Stimulated activated CD4-positive, alpha-beta T cell treated with anti-CD3 and anti-CD28 coated beads, Interleukin-4, amount 100 ng/mL, for 4 hours (primary cell): ENCODE results near the gene PPP2R5A.
"Not testable (repeated sequence)": the region's sequence is repeated elsewhere in the genome, so short reads cannot be mapped to it uniquely, and the experiment has no call there.

Experiments
- DNase-seq, 2 experiments: peaks; one replicate each; pipeline ENCODE4 v3.0.0-alpha.2; 2020

The PPP2R5A gene

DNA sequence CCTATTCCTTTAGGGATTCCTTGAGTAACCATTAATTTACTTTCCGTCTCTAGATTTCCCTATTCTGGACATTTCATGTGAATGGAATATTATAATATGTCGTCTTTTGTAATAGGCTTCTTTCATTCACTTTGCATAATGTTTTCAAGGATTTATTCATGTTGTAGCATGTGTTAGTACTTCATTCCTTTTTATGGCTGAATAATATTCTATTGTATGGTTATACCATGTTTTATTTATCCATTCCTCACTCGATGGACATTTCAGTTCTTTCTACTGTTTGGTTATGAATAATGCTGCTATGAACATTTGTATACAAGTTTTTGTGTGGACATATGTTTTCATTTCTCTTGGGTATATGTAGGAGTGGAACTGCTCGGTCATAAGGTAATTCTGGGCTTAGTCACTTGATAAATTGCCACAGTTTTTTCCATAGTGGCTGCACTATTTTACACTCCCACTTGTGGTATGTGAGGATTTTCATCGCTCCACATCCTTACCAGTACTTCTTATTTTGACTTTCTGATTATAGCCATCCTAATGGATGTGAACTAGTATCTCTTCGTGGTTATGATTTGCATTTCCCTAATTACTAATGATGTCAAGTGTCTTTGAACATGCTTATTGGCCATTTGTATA lies 17.7 kb downstream of the PPP2R5A start:
- no peak for DNase-seq

DNA sequence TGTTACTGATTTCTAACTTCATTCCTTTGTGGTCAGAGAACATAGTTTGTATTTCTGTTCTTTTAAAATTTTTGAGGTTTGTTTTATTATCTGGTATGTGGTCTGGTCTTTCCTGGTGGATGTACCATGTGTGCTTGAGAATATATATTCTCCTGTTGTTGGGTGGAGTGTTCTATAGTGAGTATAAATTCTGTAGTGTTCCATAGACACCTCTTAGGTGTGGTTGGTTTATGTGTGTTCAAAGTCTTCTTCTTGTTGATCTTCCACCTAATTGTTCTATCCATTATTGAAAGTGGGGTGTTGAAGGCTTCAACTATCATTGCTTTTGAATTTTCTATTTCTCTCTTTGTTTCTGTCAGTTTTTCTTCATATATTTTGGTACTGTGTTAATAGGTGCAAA lies 20.1 kb downstream of the PPP2R5A start:
- no peak for DNase-seq

DNA sequence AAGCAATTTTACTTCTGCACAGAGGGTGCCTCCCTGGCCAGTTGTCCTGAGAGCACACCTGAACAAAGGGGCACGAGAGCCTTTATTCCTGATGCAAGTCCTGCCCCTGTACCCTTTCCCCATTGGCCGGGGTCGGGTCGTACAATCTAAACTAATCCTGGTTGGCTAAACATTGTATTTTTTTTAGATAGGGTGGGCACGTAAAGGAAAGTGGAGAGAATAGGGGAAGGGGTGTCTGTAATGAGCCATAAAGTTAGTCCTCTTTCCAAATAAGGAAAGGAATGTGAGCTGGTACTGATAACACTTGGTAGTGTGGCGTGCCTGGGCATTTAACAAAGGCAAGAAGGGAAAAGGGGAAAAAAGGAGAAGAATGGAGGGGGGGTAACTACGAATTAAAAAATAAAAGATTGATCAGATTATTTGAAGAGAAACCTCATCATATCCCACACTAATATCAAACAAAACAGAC lies 20.8 kb downstream of the PPP2R5A start:
- DNase-seq: not testable (repeated sequence)

DNA sequence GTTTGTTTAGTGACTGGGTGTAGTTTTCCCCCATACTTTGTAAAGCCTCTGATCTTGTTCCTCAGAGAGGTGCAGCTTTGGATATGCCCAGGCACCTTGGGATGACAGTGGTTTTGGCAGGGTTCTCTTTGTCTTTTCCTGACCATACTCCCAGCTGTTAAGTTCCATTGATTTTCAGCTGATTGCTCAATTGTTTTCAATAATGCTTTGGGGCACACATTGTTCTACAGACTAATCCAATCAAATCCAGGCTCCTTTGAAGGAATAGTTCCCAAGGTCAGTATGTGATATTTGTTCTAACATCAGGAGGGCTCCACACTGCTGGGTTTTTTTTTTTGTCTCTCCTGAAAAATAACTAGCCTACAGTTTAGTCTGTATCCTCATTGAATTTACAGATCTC lies 24.8 kb downstream of the PPP2R5A start:
- no peak for DNase-seq

DNA sequence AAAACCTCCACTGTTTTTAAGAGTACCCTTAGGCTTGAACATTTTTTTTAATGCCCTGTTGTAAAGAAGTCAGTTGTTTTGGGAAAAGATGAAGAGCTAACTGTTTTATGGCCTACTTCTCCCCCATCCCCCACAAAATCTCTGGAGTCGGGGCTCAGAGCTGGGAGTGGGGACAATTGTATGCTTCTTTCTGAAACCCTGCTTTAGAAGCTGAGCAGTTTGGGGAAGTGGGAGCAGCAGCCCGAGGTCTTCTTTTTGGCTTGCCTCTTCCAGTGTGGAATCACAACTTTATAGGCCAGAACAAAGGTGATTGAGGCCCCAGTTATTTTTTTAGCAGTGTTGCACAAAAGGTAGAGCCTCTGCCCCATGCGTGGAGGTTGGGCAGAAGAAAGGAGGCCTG lies 25.2 kb downstream of the PPP2R5A start:
- no peak for DNase-seq

DNA sequence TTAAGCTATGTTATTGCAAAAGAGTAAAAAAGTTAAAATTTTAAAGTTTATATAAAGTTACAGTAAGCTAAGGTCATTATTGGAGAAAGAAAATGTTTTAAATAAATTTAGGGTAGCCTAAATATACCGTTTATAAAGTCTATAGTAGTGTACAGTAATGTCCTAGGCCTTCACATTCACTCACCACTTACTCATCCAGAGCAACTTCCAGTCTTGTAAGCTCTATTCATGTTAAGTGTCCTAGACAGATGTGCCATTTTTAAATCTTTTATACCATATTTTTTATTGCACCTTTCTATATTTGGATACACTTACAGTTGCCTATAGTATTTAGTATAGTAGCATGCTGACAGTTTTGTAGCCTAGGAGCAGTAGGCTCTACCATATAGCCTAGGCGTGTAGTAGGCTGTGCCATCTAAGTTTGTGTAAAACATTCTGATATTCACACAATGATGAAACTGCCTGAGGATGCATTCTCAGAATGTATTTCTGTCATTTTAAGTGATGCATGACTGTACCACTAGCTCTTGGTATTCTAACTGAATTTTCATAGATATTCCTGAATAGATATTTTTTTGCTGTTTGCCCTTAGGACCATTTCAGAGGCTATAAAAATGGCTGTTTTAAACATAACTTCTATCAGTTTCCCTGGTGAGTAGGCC lies 26.8 kb downstream of the PPP2R5A start:
- DNase-seq: no peak

DNA sequence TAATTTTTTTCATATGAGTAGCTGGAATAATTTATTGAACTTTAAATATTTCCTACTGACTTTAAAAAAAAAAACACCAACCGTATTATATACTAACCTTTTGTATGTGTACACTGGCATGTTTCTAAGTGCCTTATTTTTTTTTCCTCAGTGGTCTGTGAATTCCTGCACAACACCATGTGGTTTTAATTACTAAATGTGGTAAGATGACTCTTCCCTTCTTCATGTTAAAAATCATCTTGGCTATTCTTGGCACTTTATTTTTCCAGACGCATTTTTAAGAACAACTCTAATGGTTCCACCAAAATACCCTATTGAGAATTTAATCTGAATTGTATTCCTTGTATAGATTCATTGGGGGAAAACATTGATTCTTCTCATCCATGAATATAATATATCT lies 28.4 kb downstream of the PPP2R5A start:
- no peak for DNase-seq

DNA sequence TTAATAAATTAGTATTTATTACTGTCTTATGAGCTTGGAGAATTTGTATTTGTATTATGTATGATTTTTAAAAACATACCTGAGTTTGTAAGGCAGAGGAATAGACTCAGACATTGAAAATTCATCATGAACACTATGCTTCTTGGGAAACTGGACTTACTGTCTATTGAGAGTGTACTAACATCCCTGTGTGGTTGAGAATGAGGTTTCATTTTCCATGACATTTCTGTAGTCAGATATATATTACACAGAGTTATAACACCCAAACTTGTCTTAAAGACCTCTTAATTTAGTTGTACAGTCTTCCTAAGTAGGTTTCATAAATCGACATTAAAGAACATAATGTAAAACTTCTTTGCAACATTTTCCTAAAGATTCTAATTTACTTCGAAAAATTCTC lies 30.0 kb downstream of the PPP2R5A start:
- DNase-seq: no peak

DNA sequence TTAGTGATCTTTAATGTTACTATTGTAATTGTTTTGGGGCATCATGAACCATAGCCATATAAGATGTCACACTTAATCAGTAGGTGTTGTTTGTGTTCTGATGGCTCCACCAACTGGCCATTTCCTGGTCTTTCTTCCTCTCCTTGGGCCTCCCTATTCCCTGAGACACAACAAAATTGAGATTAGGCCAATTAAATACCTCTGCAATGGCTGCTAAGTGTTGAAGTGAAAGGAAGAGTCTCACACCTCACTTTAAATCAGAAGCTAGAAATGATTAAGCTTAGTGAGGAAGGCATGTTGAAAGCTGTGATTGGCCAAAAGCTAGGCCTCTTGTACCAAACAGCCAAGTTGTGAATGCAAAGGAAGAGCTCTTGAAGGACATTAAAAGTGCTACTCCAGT lies 30.7 kb downstream of the PPP2R5A start:
- no peak for DNase-seq

DNA sequence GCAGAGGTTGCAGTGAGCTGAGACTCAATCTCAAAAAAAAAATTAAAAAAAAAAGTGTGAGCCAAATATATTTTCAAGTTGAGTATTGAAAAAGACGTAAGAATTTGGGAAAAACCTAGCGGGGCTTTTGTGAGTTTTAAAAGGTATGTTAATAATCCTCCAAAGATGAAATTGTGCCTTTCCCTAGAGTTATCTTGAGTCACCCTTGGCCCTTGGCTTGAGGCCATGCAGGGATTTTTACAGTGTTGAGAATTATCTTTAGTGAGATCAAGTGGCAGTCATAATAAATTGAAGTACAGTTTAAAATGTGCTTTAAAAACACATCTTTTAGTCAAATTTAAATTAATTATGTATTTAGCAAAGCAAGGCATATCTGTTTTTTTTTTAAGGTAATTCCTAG lies 32.7 kb downstream of the PPP2R5A start:
- no peak for DNase-seq

DNA sequence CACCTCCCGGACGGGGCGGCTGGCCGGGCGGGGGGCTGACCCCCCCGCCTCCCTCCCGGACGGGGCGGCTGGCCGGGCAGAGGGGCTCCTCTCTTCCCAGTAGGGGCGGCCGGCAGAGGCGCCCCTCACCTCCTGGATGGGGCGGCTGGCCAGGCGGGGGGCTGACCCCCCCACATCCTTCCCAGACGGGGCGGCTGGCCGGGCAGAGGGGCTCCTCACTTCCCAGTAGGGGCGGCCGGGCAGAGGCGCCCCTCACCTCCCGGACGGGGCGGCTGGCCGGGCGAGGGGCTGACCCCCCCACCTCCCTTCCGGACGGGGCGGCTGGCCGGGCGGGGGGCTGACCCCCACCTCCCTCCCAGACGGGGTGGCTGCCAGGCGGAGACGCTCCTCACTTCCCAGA lies 35.8 kb downstream of the PPP2R5A start:
- not testable (repeated sequence) for DNase-seq

DNA sequence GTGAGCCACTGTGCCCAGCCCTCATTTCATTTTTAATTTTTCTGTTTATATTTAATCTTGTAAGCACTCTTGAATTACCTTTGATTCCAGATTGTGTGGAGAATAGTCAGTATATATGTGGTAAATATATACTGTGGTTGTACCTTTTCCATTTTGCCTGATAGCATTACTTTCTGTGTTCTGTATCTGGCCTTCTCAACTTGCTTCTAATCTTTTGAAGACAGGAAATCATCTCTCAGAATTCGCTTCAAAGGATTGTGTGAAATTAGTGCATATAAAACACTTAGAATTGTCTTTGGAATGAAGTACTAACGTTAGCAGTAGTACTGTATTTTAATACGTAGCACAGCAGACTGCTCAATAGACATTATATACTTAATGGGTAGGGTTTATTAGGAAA lies 37.9 kb downstream of the PPP2R5A start:
- no peak for DNase-seq

DNA sequence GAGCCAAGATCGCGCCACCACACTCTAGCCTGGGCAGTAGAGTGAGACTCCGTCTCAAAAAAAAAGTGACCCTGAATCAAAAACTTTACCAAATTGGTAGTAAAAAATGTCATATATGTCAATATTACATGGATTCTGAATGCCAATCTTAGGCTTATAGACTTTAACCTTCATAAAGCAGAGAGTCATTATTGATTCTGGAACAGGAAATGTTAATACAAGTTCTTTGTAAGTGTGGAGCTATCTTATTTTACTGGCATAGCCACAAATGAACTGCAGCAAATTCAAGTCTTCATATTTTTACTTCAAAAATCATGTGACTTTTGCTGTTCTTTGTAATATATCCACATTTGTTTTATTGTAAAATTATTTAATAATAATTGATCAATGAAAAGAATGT lies 41.3 kb downstream of the PPP2R5A start:
- DNase-seq: no peak

DNA sequence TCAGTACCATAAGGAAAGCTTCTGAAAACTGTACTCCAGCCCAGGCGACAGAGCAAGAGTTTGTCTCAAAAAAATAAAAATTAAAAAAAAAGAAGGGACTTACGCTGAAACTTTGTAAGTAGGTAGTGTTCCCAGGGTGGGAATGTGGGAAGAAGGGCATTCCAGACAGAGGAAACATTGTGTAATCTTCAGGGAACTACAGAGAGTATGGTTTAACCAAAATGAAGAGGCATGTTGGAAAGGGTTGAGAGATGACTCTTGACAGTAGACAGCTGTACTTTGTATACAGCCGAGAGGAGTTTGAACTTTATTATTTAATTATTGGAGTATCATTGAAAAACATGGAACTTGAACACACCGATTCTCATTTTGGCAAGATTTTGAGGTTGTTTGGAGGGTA lies 43.0 kb downstream of the PPP2R5A start:
- DNase-seq: no peak

DNA sequence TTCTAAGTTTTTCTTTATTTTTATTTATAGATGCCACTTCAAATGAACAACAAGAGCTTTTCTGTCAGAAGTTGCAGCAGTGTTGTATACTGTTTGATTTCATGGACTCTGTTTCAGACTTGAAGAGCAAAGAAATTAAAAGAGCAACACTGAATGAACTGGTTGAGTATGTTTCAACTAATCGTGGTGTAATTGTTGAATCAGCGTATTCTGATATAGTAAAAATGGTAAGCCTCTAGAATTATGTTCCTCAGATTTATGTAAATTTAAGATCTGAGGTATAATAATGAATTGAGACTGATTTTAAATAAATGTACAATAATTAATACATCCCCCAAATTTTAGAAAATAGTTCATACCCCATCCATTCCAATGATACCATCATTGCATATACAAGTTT lies 43.9 kb downstream of the PPP2R5A start:
- no peak for DNase-seq

DNA sequence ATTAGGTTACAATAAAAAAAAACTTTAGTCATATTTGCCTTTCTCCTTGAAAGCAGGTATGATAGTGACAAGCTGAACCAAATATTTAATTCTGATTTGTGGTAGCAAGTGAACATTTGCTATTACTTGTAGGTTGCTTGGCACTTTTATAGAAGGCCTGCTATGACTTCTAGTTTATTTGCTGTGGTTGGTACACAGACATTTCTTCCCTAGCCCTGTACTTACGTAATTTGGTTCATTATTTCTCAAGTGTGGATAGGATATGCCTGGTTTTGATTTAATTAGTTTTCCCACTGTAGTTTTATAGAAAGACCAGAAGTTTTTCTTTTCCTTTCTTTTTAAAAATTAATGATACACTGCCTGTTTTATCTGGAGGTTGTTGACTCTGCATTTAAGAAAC lies 55.9 kb downstream of the PPP2R5A start:
- no peak for DNase-seq

DNA sequence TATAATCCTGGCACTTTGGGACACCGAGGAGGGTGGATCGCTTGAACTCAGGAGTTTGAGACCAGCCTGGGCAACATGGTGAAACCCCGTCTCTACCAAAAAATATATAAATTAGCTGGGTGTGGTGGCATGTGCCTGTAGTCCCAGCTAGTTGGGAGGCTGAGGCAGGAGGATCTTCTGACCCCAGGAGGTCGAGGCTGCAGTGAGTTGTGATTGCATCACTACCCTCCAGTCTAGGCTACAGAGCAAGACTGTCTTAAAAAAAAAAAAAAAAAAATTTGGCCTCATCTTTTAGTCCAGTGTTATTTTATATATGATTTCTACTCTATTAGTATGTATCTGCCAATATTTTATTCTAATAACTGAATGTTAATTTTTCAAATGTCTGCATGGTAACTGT lies 59.7 kb downstream of the PPP2R5A start:
- DNase-seq: no peak

DNA sequence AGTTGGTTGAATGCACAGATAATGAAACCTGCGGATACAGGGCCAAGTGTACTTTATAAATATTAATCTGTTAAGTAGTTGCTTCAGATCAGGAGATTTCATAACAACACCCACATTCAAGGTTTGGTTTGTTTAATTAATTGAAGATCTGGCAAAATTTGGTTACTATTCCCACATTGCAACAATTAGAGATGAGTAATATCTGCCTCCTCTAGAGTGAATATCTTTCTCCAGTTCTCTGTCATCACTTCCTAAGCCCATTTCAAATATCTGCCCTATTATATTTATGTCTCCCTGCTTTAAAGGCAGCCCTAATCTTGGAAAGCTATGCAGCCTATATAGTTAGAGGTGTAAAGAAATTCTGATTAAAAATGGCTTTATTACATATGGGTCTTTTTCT lies 61.4 kb downstream of the PPP2R5A start:
- no peak for DNase-seq

DNA sequence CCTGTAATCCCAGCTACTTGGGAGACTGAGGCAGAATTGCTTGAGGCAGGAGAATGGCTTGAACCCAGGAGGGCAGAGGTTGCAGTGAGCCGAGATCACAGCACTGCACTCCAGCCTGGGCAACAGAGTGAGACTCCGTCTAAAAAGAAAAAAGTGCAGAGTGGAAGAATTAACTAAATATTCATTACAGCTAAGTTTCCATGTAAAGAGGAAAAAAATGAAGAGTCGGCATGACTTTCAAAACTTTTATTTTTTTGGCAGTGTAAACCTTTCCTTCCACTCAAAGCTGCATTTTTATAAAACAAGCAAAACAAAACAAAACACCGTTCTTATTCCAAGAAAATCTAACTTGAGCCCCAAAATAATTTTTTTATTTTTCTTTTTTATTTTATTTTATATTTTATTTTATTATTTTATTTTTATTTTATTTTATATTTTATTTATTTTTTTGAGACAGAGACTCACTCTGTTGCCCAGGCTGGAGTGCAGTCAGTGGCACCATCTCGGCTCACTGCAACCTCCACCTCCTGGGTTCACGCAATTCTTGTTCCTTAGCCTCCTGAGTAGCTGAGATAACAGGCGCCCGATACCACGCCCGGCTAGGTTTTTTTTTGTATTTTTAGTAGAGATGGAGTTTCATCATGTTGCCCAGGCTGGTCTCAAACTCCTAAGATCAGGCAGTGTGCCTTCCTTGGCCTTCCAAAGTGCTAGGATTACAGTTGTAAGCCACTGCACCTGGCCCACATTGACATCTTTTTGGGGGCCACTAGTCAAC lies 66.6 kb downstream of the PPP2R5A start:
- DNase-seq: no peak

DNA sequence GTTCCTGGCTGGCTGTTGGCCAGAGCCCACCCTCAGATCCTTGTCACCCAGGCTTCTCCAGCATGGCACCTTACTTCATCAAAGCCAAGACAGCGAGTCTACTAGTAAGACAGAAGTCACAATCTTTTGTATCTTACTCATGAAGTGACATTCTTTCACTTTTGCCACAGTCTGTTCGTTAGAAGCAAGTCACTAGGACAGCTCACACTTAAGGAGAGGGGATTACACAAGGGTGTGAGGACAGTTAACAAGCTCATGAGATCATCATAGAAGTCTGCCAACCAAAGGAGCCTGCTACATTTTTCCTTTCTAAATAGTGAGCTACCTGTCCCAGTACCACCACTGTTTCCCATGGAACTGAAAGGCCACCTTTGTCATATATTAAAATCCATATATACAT lies 68.0 kb downstream of the PPP2R5A start:
- DNase-seq: no peak

DNA sequence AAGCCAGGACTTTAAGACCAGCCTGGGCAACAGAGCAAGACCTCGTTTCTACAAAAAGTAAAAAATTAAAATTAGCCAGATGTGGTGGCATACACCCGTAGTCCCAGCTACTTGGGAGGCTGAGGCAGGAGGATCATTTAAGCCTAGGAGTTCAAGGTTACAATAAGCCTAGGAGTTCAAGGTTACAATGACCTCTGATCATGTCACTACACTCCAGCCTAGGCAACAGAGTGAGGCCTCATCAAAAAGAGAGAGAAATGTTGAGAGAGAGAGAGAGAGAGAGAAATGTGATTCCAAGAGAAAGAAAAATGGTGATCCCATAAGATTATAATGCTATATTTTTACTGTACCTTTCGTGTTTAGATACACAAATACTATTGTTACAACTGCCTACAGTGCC lies 69.3 kb downstream of the PPP2R5A start:
- DNase-seq: no peak

DNA sequence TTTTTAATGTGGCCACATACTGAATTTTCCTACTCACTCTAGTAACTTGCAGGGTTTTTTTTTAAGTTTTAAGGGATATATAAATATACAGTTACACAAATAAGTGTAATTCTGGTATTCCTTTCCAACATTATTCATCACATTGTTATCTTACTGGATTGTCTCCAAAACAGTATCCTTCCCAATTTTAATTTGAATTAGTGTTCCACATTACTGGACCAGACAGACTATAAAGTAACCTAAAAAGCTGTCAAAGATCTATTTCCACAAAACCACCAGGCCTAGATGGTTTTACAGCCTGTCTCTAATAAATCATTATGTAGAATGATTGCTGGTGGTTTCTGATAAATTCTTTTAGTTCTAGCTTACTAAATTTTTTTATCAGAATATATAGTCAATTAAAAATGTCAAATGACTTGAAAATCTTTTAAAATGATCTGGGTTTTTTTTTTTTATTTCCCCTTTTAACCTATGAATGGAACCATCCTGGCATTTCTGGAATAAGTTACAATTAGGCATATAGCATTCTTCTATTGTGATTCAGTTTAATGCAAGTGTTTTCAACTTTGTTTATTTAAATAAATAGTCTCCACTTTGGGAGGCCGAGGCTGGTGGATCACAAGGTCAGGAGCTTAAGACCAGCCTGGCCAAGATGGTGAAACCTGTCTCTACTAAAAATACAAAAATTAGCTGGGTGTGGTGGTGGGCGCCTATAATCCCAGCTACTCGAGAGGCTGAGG lies 70.2 kb downstream of the PPP2R5A start:
- no peak for DNase-seq

DNA sequence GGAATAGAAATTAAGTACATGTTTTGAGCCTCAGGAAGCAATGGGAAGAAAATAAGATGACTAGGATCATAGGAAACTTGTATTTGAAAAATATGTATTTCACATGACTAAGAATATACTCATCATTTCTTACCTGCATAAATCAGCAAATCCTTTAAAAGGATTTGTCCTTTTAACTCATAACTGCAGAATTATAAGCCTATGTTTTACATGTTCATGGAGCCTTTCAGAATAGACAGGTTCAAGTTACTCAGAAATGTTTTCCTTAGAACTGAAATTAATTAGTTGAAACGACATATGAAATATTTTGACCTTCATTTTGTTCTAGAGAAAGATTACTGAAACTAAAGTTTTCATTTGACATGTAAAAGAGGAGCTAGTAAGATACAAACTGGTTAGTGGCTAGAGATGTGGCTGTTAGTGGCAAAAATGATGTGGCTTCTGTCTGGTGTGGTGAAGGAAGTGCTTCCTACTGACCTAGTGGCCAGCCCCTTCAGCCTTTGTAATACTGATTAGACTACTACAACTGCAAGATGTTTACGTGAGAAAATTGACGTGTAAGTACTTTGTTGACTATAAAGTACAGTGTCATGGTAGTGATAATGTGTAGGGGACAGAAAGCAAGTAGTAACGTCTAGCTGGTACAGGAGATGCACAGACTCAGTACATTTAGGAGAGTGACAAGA lies 74.7 kb downstream of the PPP2R5A start:
- no peak for DNase-seq
